BJ (cell line): ENCODE measurements around the gene ZFYVE27. TPM values are rescaled to one million over a fixed set of nuclear protein-coding genes. Genes with fewer than 3 reads are reported as not detected.

ENCODE experiments used
- CTCF ChIA-PET: fragments of 350-600 bp; formaldehyde crosslinking; extraction: SDS; loops from one replicate; lab custom pipeline; 2021; ENCODE audit warnings: antibody characterized with exemption, inconsistent platforms; lab: Yijun Ruan, JAX
- POLR2A ChIA-PET: fragments of 300-600 bp; sonication (Branson Sonifier 250); formaldehyde crosslinking; extraction: SDS; loops from one replicate; lab custom pipeline; 2021; ENCODE audit warnings: antibody characterized with exemption; lab: Charles Lee
- DNase-seq: peaks from one replicate; pipeline ENCODE4 v3.0.0-alpha.2; 2011; ENCODE audit warnings: low read depth
- H3K27me3 ChIP-seq: 2 replicates; pipeline ENCODE4 v1.6.0; 2011; ENCODE audit warnings: low read length; ENCODE audit not compliant: control insufficient read depth, insufficient read depth
- H3K36me3 ChIP-seq: 2 replicates; pipeline ENCODE4 v1.5.1; 2011; ENCODE audit warnings: low read length; ENCODE audit not compliant: control insufficient read depth, insufficient read depth
- H3K4me3 ChIP-seq: 2 replicates; pipeline ENCODE4 v1.5.1; 2011; ENCODE audit warnings: low read depth, mild to moderate bottlenecking, control low read depth, low read length
- polyA plus RNA-seq: library from polyadenylated mRNA; depleted of rRNA; stranded (reverse); fragments of >200 nt; gene quantifications from 2 replicates; pipeline ENCODE4 v1.2.3, GENCODE V29; 2011
- TF ChIP-seq, protein P1 (sequence below): IDR thresholded peaks from 2 replicates; pipeline ENCODE4 v1.5.1; 2011; ENCODE audit warnings: low read depth, mild to moderate bottlenecking, control low read depth, inconsistent platforms, low read length, moderate library complexity; ENCODE audit not compliant: insufficient read depth

Gene ZFYVE27
- polyA plus RNA-seq, 1 experiment, result 22.9 TPM

DNA sequence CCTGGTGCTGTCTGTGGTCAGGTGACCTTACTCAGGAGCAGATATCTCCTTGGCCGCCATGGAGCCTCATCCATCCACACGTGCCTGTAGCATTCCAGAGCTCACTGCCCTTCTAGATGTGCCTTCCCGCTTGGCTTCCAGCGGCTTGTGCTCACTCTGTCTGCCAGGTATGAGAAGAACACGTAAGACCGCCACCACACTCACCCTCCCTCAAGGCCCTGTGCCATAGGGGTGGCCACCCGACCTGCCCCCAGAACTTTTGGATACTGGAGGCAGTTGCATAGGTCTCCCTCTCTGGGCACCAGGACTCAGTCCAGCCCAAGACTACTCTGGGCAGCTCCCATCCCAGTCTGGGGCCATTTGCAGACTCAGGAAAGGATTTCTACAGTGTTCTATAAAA, 19.3 kb upstream of the ZFYVE27 start:
- POLR2A ChIA-PET, result interaction anchor here (0.6 to 0.9 kb wide), 3 partner anchors 30 to 110 kb away, joined by 3 read pairs; partner anchors contain the start of gene AVPI1
- Histone ChIP-seq H3K27me3 (no peaks in the 10 kb centered on the region), H3K36me3 (peaks cover 8% of the 10 kb centered on the region), H3K4me3 (no peak overlapping the region)
- CTCF ChIA-PET, result interaction anchor here (1.1 to 20.3 kb wide), 5 partner anchors 12 to 41 kb away, joined by 3 to 517 read pairs (median 10); partner anchors contain the start of gene ZFYVE27
- DNase-seq, result no peak
- TF ChIP-seq, protein P1, sequence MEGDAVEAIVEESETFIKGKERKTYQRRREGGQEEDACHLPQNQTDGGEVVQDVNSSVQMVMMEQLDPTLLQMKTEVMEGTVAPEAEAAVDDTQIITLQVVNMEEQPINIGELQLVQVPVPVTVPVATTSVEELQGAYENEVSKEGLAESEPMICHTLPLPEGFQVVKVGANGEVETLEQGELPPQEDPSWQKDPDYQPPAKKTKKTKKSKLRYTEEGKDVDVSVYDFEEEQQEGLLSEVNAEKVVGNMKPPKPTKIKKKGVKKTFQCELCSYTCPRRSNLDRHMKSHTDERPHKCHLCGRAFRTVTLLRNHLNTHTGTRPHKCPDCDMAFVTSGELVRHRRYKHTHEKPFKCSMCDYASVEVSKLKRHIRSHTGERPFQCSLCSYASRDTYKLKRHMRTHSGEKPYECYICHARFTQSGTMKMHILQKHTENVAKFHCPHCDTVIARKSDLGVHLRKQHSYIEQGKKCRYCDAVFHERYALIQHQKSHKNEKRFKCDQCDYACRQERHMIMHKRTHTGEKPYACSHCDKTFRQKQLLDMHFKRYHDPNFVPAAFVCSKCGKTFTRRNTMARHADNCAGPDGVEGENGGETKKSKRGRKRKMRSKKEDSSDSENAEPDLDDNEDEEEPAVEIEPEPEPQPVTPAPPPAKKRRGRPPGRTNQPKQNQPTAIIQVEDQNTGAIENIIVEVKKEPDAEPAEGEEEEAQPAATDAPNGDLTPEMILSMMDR, result no peak

DNA sequence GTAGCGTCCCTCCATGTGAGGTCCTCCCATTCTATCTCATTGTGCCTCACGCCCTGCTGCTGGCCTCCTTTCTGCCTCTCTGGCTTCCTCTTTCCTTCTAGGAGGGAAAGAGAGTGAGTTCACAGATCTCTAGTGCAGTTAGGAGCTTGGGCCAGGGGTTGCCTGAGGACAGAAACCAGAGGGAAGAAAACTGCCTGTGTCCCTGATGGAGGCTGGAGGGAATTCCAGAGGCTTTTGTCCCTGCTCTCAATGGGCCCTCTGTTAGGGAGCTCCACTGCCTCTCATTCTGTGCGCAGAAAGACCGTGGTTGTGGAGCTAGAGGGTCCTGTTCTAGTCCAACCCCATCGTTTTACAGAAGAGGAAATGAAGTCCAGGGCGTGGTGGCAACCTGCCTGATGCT, 18.8 kb upstream of the ZFYVE27 start:
- TF ChIP-seq, protein P1, result no peak
- no peak for DNase-seq
- H3K27me3 ChIP-seq, result no peaks in the 10 kb centered on the region
- CTCF ChIA-PET, result interaction anchor here (1.1 to 20.3 kb wide), 5 partner anchors 11 to 42 kb away, joined by 3 to 517 read pairs (median 9); partner anchors contain the start of gene ZFYVE27
- H3K36me3 ChIP-seq, result peaks cover 8% of the 10 kb centered on the region
- POLR2A ChIA-PET, result interaction anchor here (0.6 kb wide), 2 partner anchors 40 to 110 kb away, joined by 3 read pairs; no protein-coding TSS in a partner anchor
- H3K4me3 ChIP-seq, result no peak overlapping the region

DNA sequence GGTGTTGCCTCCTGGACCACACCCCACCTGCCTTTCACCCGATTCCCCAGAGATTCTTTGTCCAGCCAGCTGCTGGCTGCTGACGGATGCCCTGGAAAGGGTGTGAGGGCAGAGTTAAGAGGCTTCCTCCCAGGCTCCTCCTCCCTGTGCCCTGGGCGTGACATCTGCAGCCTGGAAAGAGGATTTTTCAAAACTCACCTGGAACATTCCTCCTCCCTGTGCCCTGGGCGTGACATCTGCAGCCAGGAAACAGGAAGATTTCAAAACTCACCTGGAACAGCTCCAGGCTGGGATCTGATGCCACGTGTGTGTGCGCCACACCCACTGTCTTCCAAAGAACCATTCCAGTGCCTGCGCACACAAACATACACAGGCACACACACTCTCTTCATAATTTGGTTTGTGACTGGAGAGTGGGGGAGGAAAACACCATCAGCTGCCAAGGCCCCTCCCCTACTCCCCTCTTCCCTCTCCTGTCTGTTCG, 18.2 kb upstream of the ZFYVE27 start:
- Histone ChIP-seq H3K36me3 (peaks cover 8% of the 10 kb centered on the region), H3K4me3 (no peak overlapping the region), H3K27me3 (no peaks in the 10 kb centered on the region)
- DNase-seq, result no peak
- TF ChIP-seq, protein P1, result no peak
- POLR2A ChIA-PET, result no interaction called here
- CTCF ChIA-PET, result interaction anchor here (0.6 to 20.3 kb wide), 6 partner anchors 11 to 42 kb away, joined by 3 to 517 read pairs (median 7); partner anchors contain the start of gene ZFYVE27

DNA sequence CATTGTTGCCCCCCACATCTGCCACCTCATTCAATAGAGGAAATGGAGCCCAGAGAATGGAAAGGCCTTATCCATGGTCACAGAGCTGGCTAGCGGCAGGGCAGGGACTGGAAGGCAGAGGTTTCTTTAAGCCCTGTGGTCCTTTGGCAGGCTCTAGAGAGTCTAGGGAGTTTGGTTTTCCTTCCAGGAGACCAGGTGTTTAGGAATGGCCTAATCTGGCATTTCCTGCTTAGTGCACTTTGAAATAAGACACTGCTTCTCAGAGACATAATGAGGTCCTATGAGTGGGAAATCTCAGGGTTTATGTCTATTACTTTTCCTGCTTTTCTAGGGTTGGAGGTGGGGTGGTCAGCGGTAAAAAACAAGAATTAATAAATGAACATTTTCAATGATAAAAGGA, 17.3 kb upstream of the ZFYVE27 start:
- H3K27me3 ChIP-seq, result no peaks in the 10 kb centered on the region
- DNase-seq, result no peak
- POLR2A ChIA-PET, result no interaction called here
- peaks cover 8% of the 10 kb centered on the region for H3K36me3 ChIP-seq
- no peak overlapping the region for H3K4me3 ChIP-seq
- CTCF ChIA-PET, result interaction anchor here (0.6 to 20.3 kb wide), 5 partner anchors 10 to 479 kb away, joined by 4 to 517 read pairs (median 9); partner anchors contain the start of gene ZFYVE27
- TF ChIP-seq, protein P1, result no peak

DNA sequence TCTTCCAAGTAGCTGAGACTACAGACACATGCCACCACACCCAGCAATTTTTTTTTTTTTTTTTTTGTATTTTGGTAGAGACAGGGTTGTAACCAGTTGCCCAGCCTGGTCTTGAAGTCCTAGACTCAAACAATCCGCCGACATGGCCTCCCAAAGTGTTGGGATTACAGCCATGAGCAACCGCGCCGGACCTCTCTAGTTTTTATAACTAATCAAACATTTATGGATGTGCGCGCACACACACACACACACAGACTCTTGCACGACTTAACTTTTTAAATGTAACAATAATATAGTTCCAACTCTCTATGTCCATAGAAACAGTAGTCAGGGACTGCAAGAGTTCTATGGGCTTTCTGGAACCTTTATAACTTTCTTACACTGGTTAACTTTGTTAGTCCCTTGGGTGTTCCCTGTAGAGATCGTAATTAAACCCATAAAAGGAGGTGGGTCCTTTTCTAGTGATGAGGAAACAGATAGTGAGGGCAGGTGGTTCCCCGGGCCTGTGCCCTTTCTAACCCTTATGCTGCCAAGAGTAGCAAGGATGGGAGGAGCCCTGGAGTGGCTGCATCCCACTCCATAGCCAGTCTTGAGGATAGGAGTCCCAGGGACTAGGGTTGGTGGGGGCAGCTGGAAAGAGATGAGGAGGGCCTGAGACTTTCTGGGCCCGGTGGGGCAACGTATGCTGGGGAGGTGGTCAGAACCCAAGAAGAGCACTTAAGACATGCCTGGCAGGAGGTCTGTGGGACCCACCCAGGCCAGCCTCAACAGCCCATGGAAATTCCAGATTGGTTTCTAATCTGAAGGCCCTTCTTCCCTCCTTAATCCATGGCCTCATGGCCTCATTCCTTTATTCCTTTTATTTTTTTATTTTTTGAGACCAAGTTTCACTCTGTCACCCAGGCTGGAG, 14.8 kb upstream of the ZFYVE27 start:
- Histone ChIP-seq H3K27me3 (no peaks in the 10 kb centered on the region), H3K4me3 (no peak overlapping the region), H3K36me3 (peaks cover 7% of the 10 kb centered on the region)
- TF ChIP-seq, protein P1, result no peak
- ChIA-PET CTCF (interaction anchor here (1.0 to 16.1 kb wide), 3 partner anchors 11 to 108 kb away, joined by 3 to 517 read pairs (median 14); partner anchors contain the start of gene MARVELD1), POLR2A (interaction anchor here (0.7 kb wide), 1 partner anchor 35 kb away, joined by 3 read pairs; no protein-coding TSS in a partner anchor)
- no peak for DNase-seq
